GM15510 (cell line): Measurements from ENCODE around the gene KRTAP10-5.
"Not testable (repeated sequence)": the region's sequence is repeated elsewhere in the genome, so short reads cannot be mapped to it uniquely, and the experiment has no call there.

Source experiments
- POLR2A ChIP-seq: IDR thresholded peaks from 3 replicates; pipeline ENCODE4 v1.6.1; 2011; ENCODE audit warnings: borderline replicate concordance; ENCODE audit not compliant: insufficient read length; ENCODE audit errors: extremely low read depth

Gene KRTAP10-5

DNA sequence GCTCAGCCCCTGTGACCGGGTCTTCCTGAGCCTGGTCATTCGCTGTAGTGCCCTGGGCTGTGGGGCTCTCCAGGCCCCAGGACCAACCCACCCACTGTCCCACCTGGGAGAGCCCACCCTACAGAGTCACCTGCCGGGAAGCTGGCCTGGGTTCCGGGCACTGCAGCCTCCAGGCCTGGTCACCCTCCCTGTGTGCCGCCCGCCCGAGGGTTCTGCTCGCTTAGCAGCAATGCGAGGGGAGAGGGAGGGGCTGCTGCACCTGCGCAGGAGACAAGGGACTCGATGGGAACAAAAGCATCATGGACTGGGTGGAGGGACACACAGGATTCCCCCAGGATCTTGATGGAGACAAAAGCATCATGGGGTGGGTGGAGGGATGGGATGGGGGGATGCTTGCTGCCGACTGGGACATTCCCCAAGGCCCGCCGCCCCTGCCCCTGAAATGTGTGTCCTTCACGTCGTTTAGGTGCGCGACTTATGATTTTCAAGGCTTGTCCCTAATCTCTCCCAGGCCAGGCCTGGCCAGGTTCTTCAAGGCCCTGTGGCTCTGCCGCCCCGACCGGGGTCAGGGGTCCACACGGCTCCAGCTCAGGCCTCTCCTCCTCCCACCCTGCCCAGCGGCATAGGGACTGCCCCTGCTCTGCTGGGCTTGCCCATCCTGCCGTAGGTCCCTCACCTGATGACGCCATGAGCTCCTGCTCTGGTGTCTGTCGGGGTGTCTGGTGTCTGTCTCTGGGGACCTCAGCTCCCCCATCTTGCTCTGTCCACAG is 33.2 kb upstream of the KRTAP10-5 start:
- TF ChIP-seq POLR2A, result no peak

DNA sequence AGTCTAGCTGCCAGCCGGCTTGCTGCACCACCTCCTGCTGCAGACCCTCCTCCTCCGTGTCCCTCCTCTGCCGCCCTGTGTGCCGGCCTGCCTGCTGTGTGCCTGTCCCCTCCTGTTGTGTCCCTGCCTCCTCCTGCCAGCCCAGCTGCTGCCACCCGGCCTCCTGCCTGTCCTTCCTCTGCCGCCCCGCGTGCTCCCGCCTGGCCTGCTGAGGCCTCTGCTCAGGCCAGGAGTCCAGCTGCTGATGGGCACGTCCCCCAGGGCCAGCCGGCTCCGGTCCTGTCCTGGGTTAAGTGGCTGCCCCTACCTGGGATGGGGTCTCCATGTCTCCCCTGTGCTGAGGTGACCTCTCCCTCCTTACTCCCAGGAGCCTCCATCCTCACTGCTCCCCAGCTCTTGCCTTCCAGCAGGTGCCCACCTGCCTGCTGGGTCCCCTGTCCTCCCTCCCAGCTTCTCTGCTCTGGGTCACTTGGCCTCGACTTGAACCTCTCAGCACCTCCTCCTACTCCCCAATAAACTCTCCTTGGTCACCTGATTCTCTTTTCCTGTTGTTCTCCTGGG is 32.3 kb upstream of the KRTAP10-5 start:
- no peak for TF ChIP-seq POLR2A

DNA sequence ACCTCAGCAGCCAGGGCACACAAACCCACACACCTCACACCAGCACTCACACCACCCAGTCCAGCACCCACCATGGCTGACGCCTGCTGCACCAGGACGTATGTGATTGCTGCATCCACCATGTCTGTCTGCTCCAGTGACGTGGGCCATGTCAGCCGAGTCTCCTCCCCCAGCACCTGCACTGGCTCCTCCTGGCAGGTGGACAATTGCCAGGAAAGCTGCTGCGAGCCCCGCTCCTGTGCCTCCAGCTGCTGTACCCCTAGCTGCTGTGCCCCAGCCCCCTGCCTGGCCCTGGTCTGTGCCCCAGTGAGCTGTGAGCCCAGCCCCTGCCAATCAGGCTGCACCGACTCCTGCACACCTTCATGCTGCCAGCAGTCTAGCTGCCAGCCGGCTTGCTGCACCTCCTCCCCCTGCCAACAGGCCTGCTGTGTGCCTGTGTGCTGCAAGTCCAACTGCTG is 31.7 kb upstream of the KRTAP10-5 start, which contains the start of gene KRTAP10-8:
KRTAP10-8 (plus strand) TSS at position 51 of the 458 bp plus-strand sequence; CDS start at position 73, 22 bp downstream.
- TF ChIP-seq POLR2A, result no peak

DNA sequence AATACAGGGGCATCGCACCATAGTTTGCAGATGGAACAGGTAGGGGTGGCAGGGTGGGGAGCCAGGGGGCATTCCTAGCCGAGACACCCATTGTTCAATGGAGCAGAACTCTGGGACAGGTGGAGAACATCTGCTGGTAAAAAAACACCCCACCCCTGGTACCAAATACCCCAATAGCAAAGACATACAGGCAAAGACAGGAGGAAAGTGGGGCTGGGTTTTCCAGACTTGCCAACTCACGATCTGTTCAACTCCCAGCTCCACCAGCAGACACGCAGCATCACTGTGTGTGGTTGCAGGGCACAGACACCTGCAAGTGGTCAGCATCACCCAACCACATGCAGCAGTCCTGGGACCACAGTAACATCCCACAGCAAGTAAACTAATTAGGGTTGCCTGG is 31.1 kb upstream of the KRTAP10-5 start:
- no peak for TF ChIP-seq POLR2A

DNA sequence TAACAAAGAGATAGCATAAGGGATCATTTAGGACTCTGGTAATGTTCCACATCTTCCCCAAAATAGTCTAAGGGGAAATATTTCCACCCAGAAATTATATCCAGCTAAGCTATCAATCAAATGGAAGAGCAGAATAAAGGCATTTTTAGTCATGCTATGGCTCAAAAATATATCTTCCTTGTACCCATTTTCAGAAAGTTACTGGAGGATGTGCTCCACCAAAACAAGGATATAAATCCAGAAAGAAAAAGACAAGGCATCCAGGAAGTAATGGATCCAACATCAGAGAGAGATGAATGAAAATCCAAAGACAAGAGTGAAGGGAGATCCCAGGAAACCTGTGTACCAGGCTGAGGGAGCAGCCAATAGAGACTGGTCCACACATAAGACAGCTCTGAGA is 28.8 kb upstream of the KRTAP10-5 start:
- no peak for TF ChIP-seq POLR2A

DNA sequence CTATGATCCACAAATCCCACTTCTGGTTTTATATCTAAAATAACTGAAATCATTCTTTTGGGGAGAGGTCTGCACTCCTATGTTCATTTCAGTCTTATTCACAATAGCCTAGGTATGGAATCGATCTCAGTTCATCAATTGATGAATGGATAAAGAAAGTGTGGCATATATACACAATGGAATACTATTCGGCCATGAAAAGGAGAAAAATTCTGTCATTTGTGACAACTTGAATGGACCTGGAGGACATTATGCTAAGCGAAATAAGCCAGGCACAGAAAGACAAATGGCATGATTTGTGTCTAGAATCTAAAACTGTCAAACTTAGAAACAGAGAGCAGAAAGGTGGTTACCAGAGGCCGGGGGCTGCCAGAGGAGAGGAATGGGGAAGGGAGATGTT is 26.1 kb upstream of the KRTAP10-5 start:
- TF ChIP-seq POLR2A, result no peak

DNA sequence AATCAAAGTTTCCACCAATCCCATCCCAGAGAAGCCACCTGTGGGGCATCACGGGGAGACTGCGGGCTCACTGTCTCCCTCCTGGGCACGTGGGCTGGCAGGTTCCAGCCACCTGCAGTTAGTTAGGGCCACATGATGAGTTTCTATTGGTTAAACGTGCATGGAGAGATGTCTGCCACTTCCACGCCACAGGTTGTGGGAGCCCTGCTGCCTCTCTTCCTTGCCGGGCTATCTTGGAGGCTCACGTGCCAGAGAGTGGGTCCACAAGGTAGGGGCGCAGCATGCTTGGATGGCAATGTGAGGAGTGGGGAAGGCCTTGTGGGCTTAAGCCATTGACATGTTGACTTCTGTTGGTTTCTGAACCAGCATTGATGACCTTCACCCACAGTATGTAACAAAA is 23.5 kb upstream of the KRTAP10-5 start:
- TF ChIP-seq POLR2A, result no peak

DNA sequence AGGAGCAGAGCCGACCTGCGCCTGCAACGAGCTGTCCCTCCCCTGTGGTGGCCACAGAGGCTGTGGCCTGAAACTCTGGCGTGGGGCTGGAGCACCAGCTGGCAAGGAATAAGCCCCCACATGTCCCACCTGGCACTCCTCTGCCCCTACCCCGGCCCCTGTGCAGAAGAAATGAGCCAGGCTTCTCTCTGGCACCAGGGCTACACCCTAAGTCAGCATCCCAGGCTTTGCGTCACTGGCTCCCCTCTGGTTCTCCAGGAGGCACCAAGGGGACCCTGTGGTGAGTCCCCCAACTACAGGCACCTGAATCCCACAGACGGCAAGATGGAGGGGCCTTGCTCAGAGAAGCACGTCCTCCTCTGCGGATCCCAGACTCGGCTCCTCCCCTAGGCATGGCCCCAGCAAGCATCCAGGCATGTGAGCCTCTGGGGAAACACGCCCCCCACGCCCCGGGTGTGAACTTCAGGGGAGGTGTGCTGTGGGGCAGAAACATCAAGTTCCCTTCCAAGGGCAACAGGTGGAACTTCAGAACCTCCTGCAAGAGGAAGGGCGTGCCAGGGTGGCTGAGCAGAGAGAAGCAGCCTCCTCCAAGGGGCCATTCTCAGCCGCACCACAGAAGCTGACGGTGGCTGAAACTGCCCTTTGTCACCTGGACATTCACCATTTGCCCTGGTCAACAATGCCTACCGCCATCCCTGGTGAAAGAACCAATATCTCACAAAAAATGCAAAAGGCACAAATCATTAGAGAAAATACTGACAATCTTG is 22.9 kb upstream of the KRTAP10-5 start:
- no peak for TF ChIP-seq POLR2A

DNA sequence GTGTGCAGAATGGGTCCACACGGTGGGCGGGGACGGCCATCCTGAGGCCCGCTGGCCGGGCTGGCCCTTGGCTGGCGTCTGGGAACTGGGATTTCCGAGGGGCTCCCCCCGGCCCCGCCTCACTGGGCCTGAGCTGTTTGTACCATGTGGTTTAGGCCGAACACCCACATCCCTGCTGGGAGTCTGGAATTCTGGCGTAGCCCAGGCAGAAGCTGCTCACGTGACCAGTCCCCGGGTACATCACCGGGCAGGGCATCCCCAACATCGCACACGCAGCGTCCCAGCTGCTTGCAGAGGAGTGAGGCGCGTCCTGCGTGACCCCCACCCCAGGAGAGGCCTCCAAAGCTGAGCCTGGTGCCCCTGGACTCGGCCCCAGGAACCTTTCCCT is 22.1 kb upstream of the KRTAP10-5 start:
- no peak for TF ChIP-seq POLR2A

DNA sequence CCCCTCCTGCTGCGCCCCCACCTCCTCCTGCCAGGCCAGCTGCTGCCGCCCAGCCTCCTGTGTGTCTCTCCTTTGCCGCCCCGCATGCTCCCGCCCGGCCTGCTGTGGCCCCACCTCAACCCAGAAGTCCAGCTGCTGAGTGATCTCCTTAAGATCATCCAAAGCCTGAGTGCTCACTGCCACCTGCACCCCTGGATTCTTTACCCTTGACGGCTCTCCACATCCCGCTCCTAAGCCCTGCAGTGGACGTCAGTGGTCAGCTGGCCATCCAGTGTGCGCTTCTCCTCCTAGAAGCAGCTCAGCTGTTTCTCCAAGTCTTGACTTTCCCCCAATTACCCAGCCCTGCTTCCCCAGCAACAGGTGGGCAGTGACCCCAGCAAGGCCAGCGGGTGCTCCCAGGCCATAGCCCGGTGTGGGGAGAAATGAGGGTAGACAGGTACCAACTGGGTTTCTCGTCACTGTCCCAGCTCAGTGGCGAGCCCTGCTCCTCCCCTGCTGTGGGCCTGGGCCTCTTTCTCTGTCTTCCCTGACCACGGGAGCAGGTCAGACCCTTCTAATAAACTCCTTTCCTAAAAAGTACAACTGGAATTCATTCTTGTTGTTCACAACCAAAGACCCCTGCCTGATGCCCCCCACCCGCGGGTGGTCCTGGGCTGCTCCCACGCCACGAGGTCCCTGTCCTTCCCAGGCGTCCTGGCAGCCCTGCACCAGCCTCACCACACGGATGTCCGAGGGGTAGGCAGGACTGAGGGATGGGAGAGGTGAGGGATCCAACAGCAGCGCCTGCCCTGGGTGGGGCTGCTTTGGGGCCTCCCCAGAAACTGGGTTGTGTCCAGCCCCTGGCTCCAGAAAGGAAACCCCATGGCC is 21.4 kb upstream of the KRTAP10-5 start:
- no peak for TF ChIP-seq POLR2A

DNA sequence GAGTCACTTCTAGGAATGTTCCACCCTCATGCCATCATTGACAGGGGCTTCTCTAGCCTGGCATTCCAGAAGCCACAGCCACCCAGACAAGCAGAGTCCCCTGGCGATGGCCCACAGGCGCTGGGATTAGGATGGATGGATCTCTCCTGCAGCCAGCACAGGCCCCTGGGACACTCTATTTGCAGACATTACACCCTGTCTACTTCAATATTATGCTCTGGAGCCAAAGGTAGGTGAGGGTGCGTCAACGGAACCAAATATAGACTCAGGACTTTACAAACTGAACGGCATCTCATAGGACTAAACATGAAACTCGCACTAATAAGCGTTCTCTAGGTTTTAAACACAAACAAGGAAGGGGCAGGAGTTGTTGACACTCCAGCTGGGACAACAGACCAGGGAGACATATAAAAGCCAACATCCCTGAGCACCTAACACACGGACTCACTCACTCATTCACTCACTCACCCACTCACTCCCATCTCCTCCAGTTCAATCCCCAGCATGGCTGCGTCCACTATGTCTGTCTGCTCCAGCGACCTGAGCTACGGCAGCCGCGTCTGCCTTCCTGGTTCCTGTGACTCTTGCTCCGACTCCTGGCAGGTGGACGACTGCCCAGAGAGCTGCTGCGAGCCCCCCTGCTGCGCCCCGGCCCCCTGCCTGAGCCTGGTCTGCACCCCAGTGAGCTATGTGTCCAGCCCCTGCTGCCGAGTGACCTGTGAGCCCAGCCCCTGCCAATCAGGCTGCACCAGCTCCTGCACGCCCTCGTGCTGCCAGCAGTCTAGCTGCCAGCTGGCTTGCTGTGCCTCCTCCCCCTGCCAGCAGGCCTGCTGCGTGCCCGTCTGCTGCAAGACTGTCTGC is 19.9 kb upstream of the KRTAP10-5 start, which contains the start of gene KRTAP10-7:
KRTAP10-7 (plus strand) TSS at position 480 of the 861 bp plus-strand sequence; CDS start at position 505, 25 bp downstream.
- TF ChIP-seq POLR2A, result not testable (repeated sequence)

DNA sequence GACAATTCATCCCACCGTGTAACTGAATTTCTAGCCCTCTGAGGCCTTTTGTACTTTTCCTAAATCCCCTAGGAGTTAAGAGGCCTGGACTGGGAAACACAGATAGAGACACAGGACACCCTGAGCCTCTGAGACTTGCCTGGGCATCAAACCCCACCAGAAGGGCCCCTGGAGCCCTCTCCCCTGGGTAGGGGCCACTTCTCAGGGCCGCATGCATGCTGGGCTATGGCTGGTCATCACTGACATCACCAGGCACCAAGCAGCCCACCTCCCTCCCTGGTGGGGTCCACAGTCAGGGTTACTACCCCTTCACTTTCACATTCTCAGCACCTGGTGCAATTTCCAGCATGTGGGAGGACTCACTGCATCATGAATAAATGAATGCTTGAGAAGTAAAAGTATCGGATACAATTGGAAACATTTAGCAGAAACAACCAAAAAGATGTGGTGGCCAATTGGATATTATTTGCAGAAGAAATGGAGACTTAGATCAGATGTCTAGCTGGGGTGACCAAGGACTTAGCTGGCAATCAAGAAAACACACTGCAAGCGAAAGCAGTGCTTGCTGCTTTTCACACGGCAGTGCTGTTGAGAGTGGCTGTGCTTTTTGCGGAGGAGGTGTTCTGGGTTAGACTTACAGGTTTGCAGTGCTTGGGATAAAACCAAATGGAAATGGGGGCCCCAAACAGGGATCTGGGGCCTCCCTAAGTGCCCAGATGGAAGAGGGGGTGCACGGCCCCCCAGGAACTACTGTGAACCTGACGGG is 19.0 kb upstream of the KRTAP10-5 start:
- no peak for TF ChIP-seq POLR2A

DNA sequence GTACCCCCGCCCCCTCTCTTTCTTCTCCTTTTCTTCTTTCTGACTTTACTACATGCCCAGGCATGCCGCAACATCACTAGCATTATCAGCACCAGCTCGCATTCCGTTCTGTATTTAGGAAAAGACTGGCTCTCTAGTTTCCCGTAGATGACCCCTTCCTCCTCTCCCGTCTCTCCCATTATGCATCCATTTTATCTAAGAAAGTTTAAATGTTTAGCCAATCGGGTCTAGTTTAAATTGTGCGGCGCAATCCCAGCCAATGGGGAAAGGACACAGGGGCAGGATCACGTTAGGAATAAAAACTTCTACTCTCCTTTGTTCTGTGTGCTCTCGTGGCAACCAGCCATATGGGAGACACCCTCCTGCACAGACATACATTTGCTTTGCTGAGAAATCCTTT is 17.7 kb upstream of the KRTAP10-5 start:
- no peak for TF ChIP-seq POLR2A
